Effector memory CD4-positive, alpha-beta T cell (primary cell): ENCODE data around the gene FBXW11.

ENCODE experiments used
- DNase-seq, 3 donors: peaks; one replicate each; pipeline ENCODE4 v3.0.0-alpha.2; 2020
- H3K27ac ChIP-seq: 2 replicates; pipeline ENCODE4 v1.7.0; 2013; ENCODE audit warnings: mild to moderate bottlenecking, low read length, moderate library complexity; ENCODE audit not compliant: insufficient read depth, poor library complexity, severe bottlenecking
- H3K27me3 ChIP-seq: replicated peaks from 2 replicates; pipeline ENCODE4 v1.7.0; 2013; ENCODE audit warnings: mild to moderate bottlenecking, low read length; ENCODE audit not compliant: insufficient read depth, control insufficient read depth, poor library complexity, severe bottlenecking
- H3K36me3 ChIP-seq: 2 replicates; pipeline ENCODE4 v1.7.0; 2013; ENCODE audit warnings: mild to moderate bottlenecking, low read length, moderate library complexity; ENCODE audit not compliant: control insufficient read depth, insufficient read depth
- H3K4me1 ChIP-seq: 2 replicates; pipeline ENCODE4 v1.7.0; 2013; ENCODE audit warnings: low read length, mild to moderate bottlenecking; ENCODE audit not compliant: control insufficient read depth, insufficient read depth, poor library complexity, severe bottlenecking
- H3K4me3 ChIP-seq: 2 replicates; pipeline ENCODE4 v1.7.0; 2013; ENCODE audit warnings: low read length, low read depth, mild to moderate bottlenecking; ENCODE audit not compliant: insufficient read depth, poor library complexity, severe bottlenecking
- H3K9me3 ChIP-seq: 2 replicates; pipeline ENCODE4 v1.7.0; 2013; ENCODE audit warnings: mild to moderate bottlenecking, low read length, moderate library complexity; ENCODE audit not compliant: control insufficient read depth

The FBXW11 gene

GRCh38 chr5:172004824-172005237 is 1.6 kb downstream of the FBXW11 start:
- no peak for DNase-seq
- H3K36me3 ChIP-seq = no peaks in the 10 kb centered on the region
- H3K27me3 ChIP-seq = no peaks in the 10 kb centered on the region
- no peak overlapping the region for H3K27ac ChIP-seq
- no peaks in the 10 kb centered on the region for H3K9me3 ChIP-seq
- peaks cover 30% of the 10 kb centered on the region for H3K4me1 ChIP-seq
- H3K4me3 ChIP-seq = peak overlapping the region; percentile 80

GRCh38 chr5:172003746-172004145 is 2.7 kb downstream of the FBXW11 start:
- no peaks in the 10 kb centered on the region for H3K9me3 ChIP-seq
- peaks cover 30% of the 10 kb centered on the region for H3K4me1 ChIP-seq
- no peak for DNase-seq

GRCh38 chr5:172002840-172003512 is 3.5 kb downstream of the FBXW11 start:
- Histone ChIP-seq H3K27ac (no peak overlapping the region), H3K27me3 (no peaks in the 10 kb centered on the region), H3K4me1 (peaks cover 28% of the 10 kb centered on the region), H3K36me3 (no peaks in the 10 kb centered on the region), H3K4me3 (no peak overlapping the region), H3K9me3 (no peaks in the 10 kb centered on the region)
- DNase-seq = no peak

More at GRCh38 chr5:172003746-172004145, 2.7 kb downstream of the FBXW11 start:
- Histone ChIP-seq H3K4me3 (no peak overlapping the region), H3K36me3 (no peaks in the 10 kb centered on the region), H3K27ac (no peak overlapping the region), H3K27me3 (no peaks in the 10 kb centered on the region)

GRCh38 chr5:172002310-172002709 is 4.1 kb downstream of the FBXW11 start:
- Histone ChIP-seq H3K27me3 (no peaks in the 10 kb centered on the region), H3K9me3 (no peaks in the 10 kb centered on the region), H3K4me1 (peaks cover 21% of the 10 kb centered on the region), H3K4me3 (no peak overlapping the region), H3K36me3 (no peaks in the 10 kb centered on the region), H3K27ac (no peak overlapping the region)
- DNase-seq = no peak

GRCh38 chr5:171999877-172000276 is 6.6 kb downstream of the FBXW11 start:
- H3K27me3 ChIP-seq = no peaks in the 10 kb centered on the region
- peaks cover 6% of the 10 kb centered on the region for H3K4me1 ChIP-seq
- no peaks in the 10 kb centered on the region for H3K9me3 ChIP-seq
- H3K27ac ChIP-seq = no peak overlapping the region
- peaks cover 3% of the 10 kb centered on the region for H3K36me3 ChIP-seq
- no peak overlapping the region for H3K4me3 ChIP-seq
- no peak for DNase-seq

- Histone ChIP-seq H3K4me1 (peaks cover 4% of the 10 kb centered on the region), H3K9me3 (no peaks in the 10 kb centered on the region), H3K36me3 (peaks cover 3% of the 10 kb centered on the region), H3K4me3 (no peak overlapping the region), H3K27me3 (no peaks in the 10 kb centered on the region), H3K27ac (no peak overlapping the region)
- no peak for DNase-seq
Observed at GRCh38 chr5:171999100-171999499, 7.3 kb downstream of the FBXW11 start.

GRCh38 chr5:171997011-171997410 is 9.4 kb downstream of the FBXW11 start:
- peaks cover 4% of the 10 kb centered on the region for H3K4me1 ChIP-seq
- DNase-seq = no peak

GRCh38 chr5:171992813-171993212 is 13.6 kb downstream of the FBXW11 start:
- no peaks in the 10 kb centered on the region for H3K4me1 ChIP-seq
- H3K36me3 ChIP-seq = peaks cover 8% of the 10 kb centered on the region
- no peaks in the 10 kb centered on the region for H3K27me3 ChIP-seq
- no peak overlapping the region for H3K27ac ChIP-seq
- H3K4me3 ChIP-seq = no peak overlapping the region
- no peak for DNase-seq
- H3K9me3 ChIP-seq = no peaks in the 10 kb centered on the region

More at GRCh38 chr5:171997011-171997410, 9.4 kb downstream of the FBXW11 start:
- Histone ChIP-seq H3K27me3 (no peaks in the 10 kb centered on the region), H3K9me3 (no peaks in the 10 kb centered on the region), H3K27ac (no peak overlapping the region), H3K4me3 (no peak overlapping the region), H3K36me3 (peaks cover 3% of the 10 kb centered on the region)

- no peaks in the 10 kb centered on the region for H3K9me3 ChIP-seq
- peaks cover 11% of the 10 kb centered on the region for H3K36me3 ChIP-seq
- no peak overlapping the region for H3K27ac ChIP-seq
- DNase-seq = no peak
- H3K4me1 ChIP-seq = no peaks in the 10 kb centered on the region
- no peaks in the 10 kb centered on the region for H3K27me3 ChIP-seq
- no peak overlapping the region for H3K4me3 ChIP-seq
Observed at GRCh38 chr5:171992305-171992704, 14.1 kb downstream of the FBXW11 start.

- no peaks in the 10 kb centered on the region for H3K4me1 ChIP-seq
- no peaks in the 10 kb centered on the region for H3K27me3 ChIP-seq
- H3K4me3 ChIP-seq = no peak overlapping the region
- no peak overlapping the region for H3K27ac ChIP-seq
- H3K9me3 ChIP-seq = no peaks in the 10 kb centered on the region
- peaks cover 11% of the 10 kb centered on the region for H3K36me3 ChIP-seq
- no peak for DNase-seq
Observed at GRCh38 chr5:171990713-171991015, 15.8 kb downstream of the FBXW11 start.
